Skeletal muscle satellite cell (primary cell): ENCODE measurements around the gene SPACA4.
A peak's percentile ranks its signal among the peaks of the same experiment; 100 is the strongest.

ENCODE experiments used
- H3K27me3 ChIP-seq: 2 replicates; pipeline ENCODE4 v1.7.0; 2013; ENCODE audit warnings: low read length; ENCODE audit not compliant: control insufficient read depth, insufficient read depth
- H3K36me3 ChIP-seq: 2 replicates; pipeline ENCODE4 v1.7.0; 2013; ENCODE audit warnings: mild to moderate bottlenecking, control low read depth, low read length; ENCODE audit not compliant: insufficient read depth
- H3K4me1 ChIP-seq: 2 replicates; pipeline ENCODE4 v1.7.0; 2013; ENCODE audit warnings: low read length; ENCODE audit not compliant: control insufficient read depth, insufficient read depth
- H3K4me2 ChIP-seq: 2 replicates; pipeline ENCODE4 v1.7.0; 2013; ENCODE audit warnings: mild to moderate bottlenecking, low read length
- H3K4me3 ChIP-seq: 2 replicates; pipeline ENCODE4 v1.7.0; 2013; ENCODE audit warnings: low read length
- H3K9ac ChIP-seq: 2 replicates; pipeline ENCODE4 v1.7.0; 2013; ENCODE audit warnings: mild to moderate bottlenecking, low read depth, low read length, moderate library complexity
- H3K9me3 ChIP-seq: replicated peaks from 2 replicates; pipeline ENCODE4 v1.7.0; 2013; ENCODE audit warnings: mild to moderate bottlenecking, control low read depth, low read length

Gene SPACA4

GRCh38 chr19:48637948-48638830, 31.6 kb downstream of the SPACA4 start:
- Histone ChIP-seq H3K36me3 (no peaks in the 10 kb centered on the region), H3K4me2 (peak overlapping the region; percentile 89), H3K4me3 (peak overlapping the region; percentile 68), H3K27me3 (peaks cover 4% of the 10 kb centered on the region), H3K9me3 (no peaks in the 10 kb centered on the region), H3K9ac (peak overlapping the region; percentile 80), H3K4me1 (peaks cover 39% of the 10 kb centered on the region)

GRCh38 chr19:48638831-48639381, 32.4 kb downstream of the SPACA4 start:
- H3K4me1 ChIP-seq, result peaks cover 32% of the 10 kb centered on the region
- no peak overlapping the region for H3K9ac ChIP-seq
- no peaks in the 10 kb centered on the region for H3K36me3 ChIP-seq

GRCh38 chr19:48639483-48640375, 33.2 kb downstream of the SPACA4 start:
- Histone ChIP-seq H3K4me2 (no peak overlapping the region), H3K9ac (no peak overlapping the region), H3K9me3 (no peaks in the 10 kb centered on the region), H3K36me3 (no peaks in the 10 kb centered on the region), H3K4me1 (peaks cover 25% of the 10 kb centered on the region), H3K4me3 (no peak overlapping the region), H3K27me3 (peaks cover 4% of the 10 kb centered on the region)

More at GRCh38 chr19:48638831-48639381, 32.4 kb downstream of the SPACA4 start:
- H3K27me3 ChIP-seq, result peaks cover 4% of the 10 kb centered on the region
- no peak overlapping the region for H3K4me3 ChIP-seq
- H3K9me3 ChIP-seq, result no peaks in the 10 kb centered on the region
- H3K4me2 ChIP-seq, result peak overlapping the region; percentile 89

- peaks cover 7% of the 10 kb centered on the region for H3K27me3 ChIP-seq
- peaks cover 25% of the 10 kb centered on the region for H3K4me1 ChIP-seq
- H3K9me3 ChIP-seq, result no peaks in the 10 kb centered on the region
- H3K4me2 ChIP-seq, result no peak overlapping the region
- no peaks in the 10 kb centered on the region for H3K36me3 ChIP-seq
- no peak overlapping the region for H3K9ac ChIP-seq
- H3K4me3 ChIP-seq, result no peak overlapping the region
Measured at GRCh38 chr19:48641850-48642249, 35.3 kb downstream of the SPACA4 start.

- Histone ChIP-seq H3K4me1 (peaks cover 16% of the 10 kb centered on the region), H3K36me3 (no peaks in the 10 kb centered on the region), H3K9ac (no peak overlapping the region), H3K4me3 (no peak overlapping the region), H3K4me2 (no peak overlapping the region), H3K9me3 (no peaks in the 10 kb centered on the region), H3K27me3 (peaks cover 7% of the 10 kb centered on the region)
Measured at GRCh38 chr19:48642862-48643261, 36.3 kb downstream of the SPACA4 start.

GRCh38 chr19:48644355-48644754, 37.8 kb downstream of the SPACA4 start:
- Histone ChIP-seq H3K4me3 (no peak overlapping the region), H3K27me3 (peaks cover 7% of the 10 kb centered on the region), H3K36me3 (no peaks in the 10 kb centered on the region), H3K9ac (no peak overlapping the region), H3K4me1 (peaks cover 19% of the 10 kb centered on the region), H3K4me2 (no peak overlapping the region), H3K9me3 (no peaks in the 10 kb centered on the region)

GRCh38 chr19:48644839-48645619, 38.5 kb downstream of the SPACA4 start:
- Histone ChIP-seq H3K4me1 (peaks cover 23% of the 10 kb centered on the region), H3K36me3 (no peaks in the 10 kb centered on the region), H3K4me3 (peak overlapping the region; percentile 63), H3K27me3 (peaks cover 7% of the 10 kb centered on the region), H3K9me3 (no peaks in the 10 kb centered on the region), H3K9ac (no peak overlapping the region), H3K4me2 (peak overlapping the region; percentile 85)

GRCh38 chr19:48645620-48646000, 39.1 kb downstream of the SPACA4 start:
- Histone ChIP-seq H3K27me3 (peaks cover 7% of the 10 kb centered on the region), H3K4me3 (peak overlapping the region; percentile 63), H3K36me3 (no peaks in the 10 kb centered on the region), H3K4me2 (peak overlapping the region; percentile 85), H3K9ac (peak overlapping the region; percentile 25), H3K9me3 (no peaks in the 10 kb centered on the region), H3K4me1 (peaks cover 23% of the 10 kb centered on the region)

- peak within 1 kb of the TSS; percentile 85 for H3K4me2 ChIP-seq
- no peaks in the 10 kb centered on the region for H3K36me3 ChIP-seq
- H3K27me3 ChIP-seq, result peaks cover 7% of the 10 kb centered on the region
- H3K4me1 ChIP-seq, result peaks cover 23% of the 10 kb centered on the region
- peak within 1 kb of the TSS; percentile 63 for H3K4me3 ChIP-seq
- H3K9ac ChIP-seq, result peak within 1 kb of the TSS; percentile 25
- no peaks in the 10 kb centered on the region for H3K9me3 ChIP-seq
Measured at GRCh38 chr19:48646001-48646721, 39.6 kb downstream of the SPACA4 start, which contains the start of gene CA11. CA11 (minus strand) TSS chr19:48646187; CDS start chr19:48645632, 555 bp downstream.

- H3K27me3 ChIP-seq, result peaks cover 7% of the 10 kb centered on the region
- H3K36me3 ChIP-seq, result no peaks in the 10 kb centered on the region
- H3K4me2 ChIP-seq, result peak overlapping the region; percentile 85
- H3K4me3 ChIP-seq, result peak overlapping the region; percentile 58
- H3K9ac ChIP-seq, result no peak overlapping the region
- no peaks in the 10 kb centered on the region for H3K9me3 ChIP-seq
- peaks cover 23% of the 10 kb centered on the region for H3K4me1 ChIP-seq
Measured at GRCh38 chr19:48646722-48647216, 40.2 kb downstream of the SPACA4 start.
